GM23248 (cell line): ENCODE results near the gene WDR27. TPM values are rescaled to one million over a fixed set of nuclear protein-coding genes. Genes with fewer than 3 reads are reported as not detected.
A peak's percentile ranks its signal among the peaks of the same experiment; 100 is the strongest.

Experiments used
- DNase-seq: peaks from one replicate; pipeline ENCODE4 v3.0.0-alpha.2; 2015
- H2AFZ ChIP-seq: fragments of 200-600 bp; sonication (generic); 2 replicates; pipeline ENCODE4 v1.6.1; 2016; ENCODE audit warnings: antibody characterized with exemption
- H3F3A ChIP-seq: fragments of 200-600 bp; sonication (generic); 2 replicates; pipeline ENCODE4 v1.6.1; 2016; ENCODE audit warnings: mild to moderate bottlenecking, antibody characterized with exemption, mixed run types; ENCODE audit not compliant: insufficient read depth
- H3K27ac ChIP-seq: fragments of 200-600 bp; sonication (generic); 2 replicates; pipeline ENCODE4 v1.5.1; 2016; ENCODE audit warnings: mild to moderate bottlenecking
- H3K27me3 ChIP-seq: fragments of 200-600 bp; sonication (generic); replicated peaks from 2 replicates; pipeline ENCODE4 v1.6.1; 2016; ENCODE audit warnings: mild to moderate bottlenecking; ENCODE audit not compliant: insufficient read depth
- H3K36me3 ChIP-seq: fragments of 200-600 bp; sonication (generic); 2 replicates; pipeline ENCODE4 v1.6.1; 2016; ENCODE audit warnings: low read depth, mild to moderate bottlenecking
- H3K4me1 ChIP-seq: fragments of 200-600 bp; sonication (generic); 2 replicates; pipeline ENCODE4 v1.6.1; 2016; ENCODE audit warnings: mild to moderate bottlenecking; ENCODE audit not compliant: insufficient read depth
- H3K4me2 ChIP-seq: fragments of 200-600 bp; sonication (generic); one replicate; pipeline ENCODE4 v1.6.1; 2016; ENCODE audit warnings: mild to moderate bottlenecking; ENCODE audit not compliant: unreplicated experiment
- H3K4me3 ChIP-seq: fragments of 200-600 bp; sonication (generic); 2 replicates; pipeline ENCODE4 v1.5.1; 2016; ENCODE audit warnings: mild to moderate bottlenecking
- H3K79me2 ChIP-seq: fragments of 200-600 bp; sonication (generic); 2 replicates; pipeline ENCODE4 v1.6.1; 2016; ENCODE audit warnings: mild to moderate bottlenecking; ENCODE audit not compliant: insufficient read depth
- H3K9ac ChIP-seq: fragments of 200-600 bp; sonication (generic); 2 replicates; pipeline ENCODE4 v1.6.1; 2016; ENCODE audit warnings: mild to moderate bottlenecking
- H3K9me2 ChIP-seq: fragments of 200-600 bp; sonication (generic); 2 replicates; pipeline ENCODE4 v1.6.1; 2016; ENCODE audit warnings: mixed run types, mild to moderate bottlenecking, moderate library complexity; ENCODE audit not compliant: insufficient read depth
- H3K9me3 ChIP-seq: fragments of 200-600 bp; sonication (generic); one replicate; pipeline ENCODE4 v1.6.1; 2017; ENCODE audit warnings: low read depth
- H4K20me1 ChIP-seq: fragments of 200-600 bp; sonication (generic); 2 replicates; pipeline ENCODE4 v1.6.0; 2016; ENCODE audit not compliant: insufficient read depth
- EZH2 ChIP-seq: fragments of 200-600 bp; sonication (generic); IDR thresholded peaks from 2 replicates; pipeline ENCODE4 v1.6.1; 2018; ENCODE audit warnings: antibody characterized with exemption, mild to moderate bottlenecking; ENCODE audit not compliant: insufficient read depth, poor library complexity, severe bottlenecking
- EZH2phosphoT487 ChIP-seq: fragments of 200-600 bp; sonication (generic); IDR thresholded peaks from 2 replicates; pipeline ENCODE4 v1.6.1; 2018; ENCODE audit warnings: antibody characterized with exemption, moderate library complexity, mild to moderate bottlenecking, low read depth; ENCODE audit not compliant: insufficient read depth
- WGBS, 2 experiments: methylation state at CpG; one replicate each; pipeline ENCODE4 v1.1.6; 2015 to 2017; ENCODE audit warnings: low lambda C conversion rate in 2 of 2, low coverage in 1 of 2; ENCODE audit errors: missing lambda C conversion rate in 2 of 2; 5-methylcytosine and 5-hydroxymethylcytosine counted together
- in situ Hi-C: fragments of 300-500 bp; cut with MboI; formaldehyde crosslinking; loops from 2 replicates; pipeline ENCODE4 v1.15.0; 2020
- polyA plus RNA-seq: library from polyadenylated mRNA; unstranded; fragments of >200 nt; fragmentation: Nextera tagmentation; extraction: Ambion mirVana; gene quantifications from 2 replicates; pipeline ENCODE4 v1.2.1, GENCODE V29; 2016
- total RNA-seq: library from RNA; depleted of rRNA; stranded (reverse); fragments of >200 nt; shearing (Covaris generic); gene quantifications from 2 replicates; pipeline ENCODE4 v1.2.3, GENCODE V29; 2014

WDR27 gene
- total and polyA plus RNA-seq, 2 experiments from 2014 or later: 9.2 to 9.3 TPM

GRCh38 chr6:169575365-169575764 is 126.5 kb downstream of the WDR27 start:
- no peak overlapping the region for H3K4me2 ChIP-seq
- in situ Hi-C loops: no loop called here
- H4K20me1 ChIP-seq: no peaks in the 10 kb centered on the region
- no peak overlapping the region for H2AFZ ChIP-seq
- no peaks in the 10 kb centered on the region for H3K9me3 ChIP-seq
- H3K4me3 ChIP-seq: no peak overlapping the region
- H3K79me2 ChIP-seq: no peaks in the 10 kb centered on the region
- no peak overlapping the region for H3K9ac ChIP-seq
- H3K4me1 ChIP-seq: peaks cover 12% of the 10 kb centered on the region
- no peak overlapping the region for H3K27ac ChIP-seq
- WGBS, 2 experiments: 98 to 99% methylated on average over 5 of the region's 5 CpGs
- no peaks in the 10 kb centered on the region for H3K36me3 ChIP-seq
- no peaks in the 10 kb centered on the region for H3K27me3 ChIP-seq
- H3F3A ChIP-seq: no peaks in the 10 kb centered on the region
- DNase-seq: no peak
- H3K9me2 ChIP-seq: no peaks in the 10 kb centered on the region
- TF ChIP-seq EZH2phosphoT487 (no peak), EZH2 (no peak)

GRCh38 chr6:169574420-169574819 is 127.4 kb downstream of the WDR27 start:
- no peak overlapping the region for H3K27ac ChIP-seq
- in situ Hi-C loops: no loop called here
- H3K9me2 ChIP-seq: no peaks in the 10 kb centered on the region
- no peaks in the 10 kb centered on the region for H3K36me3 ChIP-seq
- DNase-seq: no peak
- H4K20me1 ChIP-seq: no peaks in the 10 kb centered on the region
- no peaks in the 10 kb centered on the region for H3K79me2 ChIP-seq
- H3K9me3 ChIP-seq: no peaks in the 10 kb centered on the region
- H3K4me3 ChIP-seq: no peak overlapping the region
- H3K27me3 ChIP-seq: no peaks in the 10 kb centered on the region
- TF ChIP-seq EZH2phosphoT487 (no peak), EZH2 (no peak)
- no peak overlapping the region for H3K9ac ChIP-seq
- WGBS, 2 experiments: 72 to 73% methylated on average over 13 of the region's 13 CpGs
- no peak overlapping the region for H3K4me2 ChIP-seq
- no peaks in the 10 kb centered on the region for H3F3A ChIP-seq
- H3K4me1 ChIP-seq: peaks cover 12% of the 10 kb centered on the region
- no peak overlapping the region for H2AFZ ChIP-seq

- H3K9ac ChIP-seq: no peak overlapping the region
- peaks cover 12% of the 10 kb centered on the region for H3K4me1 ChIP-seq
- H3K27ac ChIP-seq: no peak overlapping the region
- H3K36me3 ChIP-seq: no peaks in the 10 kb centered on the region
- H3K4me2 ChIP-seq: no peak overlapping the region
- H3F3A ChIP-seq: no peaks in the 10 kb centered on the region
- H3K79me2 ChIP-seq: no peaks in the 10 kb centered on the region
- H3K4me3 ChIP-seq: no peak overlapping the region
- in situ Hi-C loops: no loop called here
- no peaks in the 10 kb centered on the region for H3K27me3 ChIP-seq
- H2AFZ ChIP-seq: no peak overlapping the region
- no peaks in the 10 kb centered on the region for H3K9me2 ChIP-seq
- 75 to 78% methylated on average over 5 of the region's 5 CpGs for WGBS, 2 experiments
- no peaks in the 10 kb centered on the region for H4K20me1 ChIP-seq
- DNase-seq: no peak
- no peaks in the 10 kb centered on the region for H3K9me3 ChIP-seq
- TF ChIP-seq EZH2phosphoT487 (no peak), EZH2 (no peak)
These were observed 127.9 kb downstream of the WDR27 start for GRCh38 chr6:169573883-169574282.

GRCh38 chr6:169571123-169571962 is 130.5 kb downstream of the WDR27 start:
- H3K4me2 ChIP-seq: peak overlapping the region; percentile 40

More at GRCh38 chr6:169571123-169571962, 130.5 kb downstream of the WDR27 start:
- Histone ChIP-seq H3F3A (no peaks in the 10 kb centered on the region), H4K20me1 (no peaks in the 10 kb centered on the region), H3K4me3 (no peak overlapping the region), H3K9me3 (no peaks in the 10 kb centered on the region), H3K36me3 (no peaks in the 10 kb centered on the region), H3K9me2 (no peaks in the 10 kb centered on the region), H3K27ac (no peak overlapping the region), H3K9ac (no peak overlapping the region), H3K27me3 (no peaks in the 10 kb centered on the region), H3K79me2 (no peaks in the 10 kb centered on the region), H3K4me1 (peaks cover 12% of the 10 kb centered on the region), H2AFZ (no peak overlapping the region)
- WGBS, 2 experiments: 70 to 72% methylated on average over 12 of the region's 12 CpGs
- in situ Hi-C loops: no loop called here
- TF ChIP-seq EZH2phosphoT487 (no peak), EZH2 (no peak)
- peak; percentile 52 for DNase-seq
